Measurements from ENCODE around the gene CLIC5.

GRCh38 chr6:46022106-46022948, 6.7 kb upstream of the CLIC5 start:
- TF ChIP-seq CTCF (IDR thresholded peaks at IDR 0.05) (no peak), POLR2A (IDR thresholded peaks at IDR 0.05) (no peak)

All from testis (tissue), 2 donors.